Memory B cell (primary cell): Measurements from ENCODE around the gene LMTK2.
"Not testable (repeated sequence)": the region's sequence is repeated elsewhere in the genome, so short reads cannot be mapped to it uniquely, and the experiment has no call there.

ENCODE experiments used
- ATAC-seq: fragments of 150-1000 bp; cut with Tn5 transposase; 2 replicates; pipeline ENCODE4 v1.10.0; 2021; ENCODE audit warnings: low read depth, mild to moderate bottlenecking, moderate library complexity
- DNase-seq, 2 donors: peaks; one replicate each; pipeline ENCODE4 v3.0.0; 2022; ENCODE audit warnings: low spot score in 2 of 2
- H3K27ac Mint-ChIP-seq: one replicate; pipeline ENCODE4 v1.8.0; 2022; ENCODE audit warnings: mild to moderate bottlenecking, moderate library complexity, mixed read lengths
- H3K27me3 Mint-ChIP-seq: one replicate; pipeline ENCODE4 v1.8.0; 2022; ENCODE audit warnings: mixed read lengths
- H3K36me3 Mint-ChIP-seq: one replicate; pipeline ENCODE4 v1.8.0; 2022; ENCODE audit warnings: mild to moderate bottlenecking, mixed read lengths
- H3K4me1 Mint-ChIP-seq: one replicate; pipeline ENCODE4 v1.8.0; 2022; ENCODE audit warnings: mixed read lengths
- H3K4me3 Mint-ChIP-seq: one replicate; pipeline ENCODE4 v1.8.0; 2022; ENCODE audit warnings: mild to moderate bottlenecking, moderate library complexity, mixed read lengths
- H3K9me3 Mint-ChIP-seq: one replicate; pipeline ENCODE4 v1.8.0; 2022; ENCODE audit warnings: mixed read lengths

LMTK2 gene

DNA sequence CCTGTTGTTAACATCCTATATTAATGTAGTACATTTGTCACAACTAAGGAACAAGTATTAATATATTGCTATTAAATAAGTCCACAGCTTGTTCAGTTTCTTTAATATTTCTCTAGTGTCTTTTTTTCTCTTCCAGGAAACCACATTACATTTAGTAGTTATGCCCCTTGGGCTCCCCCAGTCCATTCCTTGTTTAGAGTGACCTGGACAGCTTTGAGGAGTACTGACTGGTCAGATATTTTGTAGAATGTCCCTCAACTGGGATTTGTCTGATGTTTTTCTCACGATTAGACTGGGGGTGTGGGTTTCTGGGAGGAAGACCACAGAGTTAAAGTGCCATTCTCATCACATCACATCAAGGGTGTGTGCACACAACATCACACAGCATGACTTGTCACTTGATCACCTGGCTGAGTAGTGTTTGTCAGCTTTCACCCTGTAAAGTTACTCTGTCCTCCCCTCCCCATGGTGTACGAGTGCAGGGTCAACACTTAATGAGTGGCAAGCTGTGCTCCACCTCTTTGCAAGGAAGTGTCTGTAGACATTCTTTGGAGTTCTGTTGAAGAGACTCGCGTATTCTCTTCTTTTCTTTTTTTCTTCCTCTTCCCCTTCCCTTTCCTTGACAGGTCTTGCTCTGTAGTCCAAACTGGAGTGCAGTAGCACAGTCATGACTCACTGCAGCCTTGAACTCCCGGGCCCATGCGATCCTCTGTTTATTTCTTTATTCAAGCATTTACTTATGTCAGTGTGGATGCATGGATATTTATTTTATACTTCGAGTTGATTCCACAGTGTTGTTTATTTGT is 10.2 kb downstream of the LMTK2 start:
- Mint-ChIP-seq H3K4me3 (no peak overlapping the region), H3K9me3 (no peaks in the 10 kb centered on the region)

DNA sequence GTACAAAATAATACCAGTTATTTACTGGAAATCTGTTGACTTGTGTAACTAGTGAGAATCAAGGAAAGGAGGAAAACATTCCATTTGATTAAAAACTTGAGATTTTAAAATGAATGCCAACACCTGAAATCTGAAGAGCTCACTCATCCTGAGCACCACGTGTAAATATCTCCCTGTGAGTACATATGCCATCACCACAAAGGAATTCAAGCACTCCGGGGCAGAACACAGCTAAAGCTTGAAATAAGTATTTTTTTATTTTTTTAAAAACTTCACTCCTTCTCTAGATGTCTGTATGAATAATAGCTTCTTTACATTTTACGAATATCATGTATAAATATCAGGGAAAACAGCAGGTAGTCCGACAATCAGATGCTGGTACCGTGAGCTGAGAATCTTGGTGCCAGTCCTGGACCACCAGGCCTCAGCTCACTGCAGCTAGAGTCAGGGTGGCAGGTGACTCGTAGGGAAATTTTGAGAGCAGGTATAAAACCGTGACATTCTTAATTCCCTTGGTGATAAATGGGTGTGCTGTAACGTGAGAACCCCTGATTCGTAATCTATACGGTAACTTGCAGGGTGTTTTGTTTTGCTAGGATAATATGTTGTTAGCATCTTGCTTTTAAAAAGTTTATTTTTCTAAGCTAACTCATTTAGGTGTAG is 12.7 kb downstream of the LMTK2 start:
- Mint-ChIP-seq H3K36me3 (peaks cover 24% of the 10 kb centered on the region), H3K27me3 (peaks cover 12% of the 10 kb centered on the region), H3K4me3 (no peak overlapping the region), H3K27ac (no peak overlapping the region), H3K4me1 (peaks cover 12% of the 10 kb centered on the region), H3K9me3 (no peaks in the 10 kb centered on the region)
- ATAC-seq (no peak), DNase-seq (no peak)

More for the DNA sequence above, 10.2 kb downstream of the LMTK2 start:
- ATAC-seq = no peak
- no peak for DNase-seq
- peaks cover 13% of the 10 kb centered on the region for H3K4me1 Mint-ChIP-seq
- H3K27ac Mint-ChIP-seq = no peak overlapping the region
- H3K36me3 Mint-ChIP-seq = peaks cover 19% of the 10 kb centered on the region
- peaks cover 5% of the 10 kb centered on the region for H3K27me3 Mint-ChIP-seq

- H3K27ac Mint-ChIP-seq = no peak overlapping the region
- peaks cover 14% of the 10 kb centered on the region for H3K27me3 Mint-ChIP-seq
Observed at GRCh38 chr7:98120559-98120958, 13.9 kb downstream of the LMTK2 start.

DNA sequence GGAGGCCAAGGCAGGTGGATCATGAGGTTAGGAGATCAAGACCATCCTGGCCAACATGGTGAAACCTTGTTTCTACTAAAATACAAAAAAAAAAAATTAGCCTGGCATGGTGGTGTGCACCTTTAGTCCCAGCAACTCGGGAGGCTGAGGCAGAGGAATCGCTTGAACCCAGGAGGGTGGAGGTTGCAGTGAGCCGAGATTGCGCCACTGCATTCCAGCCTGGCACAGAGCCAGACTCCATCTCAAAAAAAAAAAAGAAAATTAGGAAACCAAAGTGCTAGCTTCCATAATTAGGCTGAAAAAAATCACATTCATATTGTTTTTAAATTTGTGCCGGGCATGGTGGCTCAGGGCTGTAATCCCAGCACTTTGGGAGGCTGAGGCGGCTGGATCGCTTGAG is 14.7 kb downstream of the LMTK2 start:
- ATAC-seq, H3K4me3 Mint-ChIP-seq, DNase-seq, H3K9me3 Mint-ChIP-seq, H3K27ac Mint-ChIP-seq, H3K4me1 Mint-ChIP-seq: not testable (repeated sequence)
- H3K36me3 Mint-ChIP-seq = peaks cover 21% of the 10 kb centered on the region
- peaks cover 15% of the 10 kb centered on the region for H3K27me3 Mint-ChIP-seq

More at GRCh38 chr7:98120559-98120958, 13.9 kb downstream of the LMTK2 start:
- Mint-ChIP-seq H3K9me3 (no peaks in the 10 kb centered on the region), H3K4me3 (no peak overlapping the region), H3K4me1 (peaks cover 8% of the 10 kb centered on the region), H3K36me3 (peaks cover 21% of the 10 kb centered on the region)
- DNase-seq (no peak), ATAC-seq (no peak)

GRCh38 chr7:98123365-98123696 is 16.7 kb downstream of the LMTK2 start:
- Mint-ChIP-seq H3K27ac (no peak overlapping the region), H3K4me3 (no peak overlapping the region), H3K9me3 (no peaks in the 10 kb centered on the region), H3K4me1 (peaks cover 5% of the 10 kb centered on the region), H3K27me3 (peaks cover 24% of the 10 kb centered on the region), H3K36me3 (peaks cover 25% of the 10 kb centered on the region)
- ATAC-seq (no peak), DNase-seq (no peak)

DNA sequence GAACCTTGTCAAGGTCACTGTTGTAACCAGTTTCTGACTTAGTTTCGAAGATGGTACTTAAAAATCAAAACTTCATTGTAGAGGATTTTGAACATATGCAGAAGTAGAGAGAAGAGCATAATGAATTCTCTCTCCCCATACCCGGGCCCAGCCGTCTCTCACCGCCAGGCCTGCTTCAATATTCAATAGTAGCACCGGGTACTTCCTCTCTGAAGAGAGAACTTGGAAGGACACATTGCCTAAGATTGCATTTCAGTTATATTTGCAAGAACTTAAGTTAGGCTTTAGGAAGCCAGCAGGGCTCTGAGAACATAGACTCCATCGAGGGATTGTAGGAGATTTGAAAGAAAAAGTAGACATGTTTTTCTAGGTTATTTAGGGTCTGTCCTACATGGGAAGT is 19.1 kb downstream of the LMTK2 start:
- Mint-ChIP-seq H3K27ac (no peak overlapping the region), H3K4me1 (peaks cover 15% of the 10 kb centered on the region), H3K4me3 (no peak overlapping the region), H3K36me3 (peaks cover 22% of the 10 kb centered on the region), H3K27me3 (peaks cover 29% of the 10 kb centered on the region), H3K9me3 (no peaks in the 10 kb centered on the region)
- ATAC-seq = no peak
- no peak for DNase-seq

GRCh38 chr7:98126311-98127142 is 19.9 kb downstream of the LMTK2 start:
- peaks cover 32% of the 10 kb centered on the region for H3K27me3 Mint-ChIP-seq
- ATAC-seq (no peak), DNase-seq (no peak)
- no peak overlapping the region for H3K27ac Mint-ChIP-seq
- no peak overlapping the region for H3K4me3 Mint-ChIP-seq
- peaks cover 22% of the 10 kb centered on the region for H3K36me3 Mint-ChIP-seq
- no peaks in the 10 kb centered on the region for H3K9me3 Mint-ChIP-seq
- peaks cover 21% of the 10 kb centered on the region for H3K4me1 Mint-ChIP-seq

DNA sequence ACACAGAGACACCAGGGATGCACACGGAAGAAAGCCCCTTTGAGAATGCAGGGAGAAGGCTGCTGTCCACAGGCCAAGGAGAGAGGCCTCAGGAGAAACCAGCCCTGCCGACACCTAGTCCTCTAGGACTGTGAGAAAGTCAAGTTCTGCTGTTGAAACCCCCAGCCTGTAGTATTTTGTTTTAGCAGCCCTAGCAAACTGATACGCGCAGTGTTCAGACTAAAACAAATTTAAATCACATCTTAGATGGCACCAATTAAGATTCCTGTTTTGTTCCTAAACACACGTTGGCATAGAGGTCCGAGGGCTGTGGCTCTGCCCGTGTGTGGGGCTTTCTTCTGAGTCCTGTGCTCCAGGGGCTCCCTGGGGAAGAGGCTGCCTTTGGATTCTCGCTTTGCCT is 21.7 kb downstream of the LMTK2 start:
- Mint-ChIP-seq H3K27me3 (peaks cover 30% of the 10 kb centered on the region), H3K4me3 (no peak overlapping the region), H3K36me3 (peaks cover 17% of the 10 kb centered on the region), H3K4me1 (peaks cover 30% of the 10 kb centered on the region), H3K9me3 (no peaks in the 10 kb centered on the region), H3K27ac (no peak overlapping the region)
- ATAC-seq = no peak
- no peak for DNase-seq

GRCh38 chr7:98130959-98131358 is 24.3 kb downstream of the LMTK2 start:
- ATAC-seq = no peak
- Mint-ChIP-seq H3K4me3 (no peak overlapping the region), H3K36me3 (peaks cover 8% of the 10 kb centered on the region), H3K27me3 (peaks cover 27% of the 10 kb centered on the region), H3K4me1 (peaks cover 44% of the 10 kb centered on the region), H3K27ac (no peak overlapping the region), H3K9me3 (no peaks in the 10 kb centered on the region)
- DNase-seq = no peak

- no peak overlapping the region for H3K27ac Mint-ChIP-seq
- H3K27me3 Mint-ChIP-seq = peaks cover 22% of the 10 kb centered on the region
- ATAC-seq (peak; percentile 74), DNase-seq (peak; percentile 17 to 50)
- H3K36me3 Mint-ChIP-seq = peaks cover 4% of the 10 kb centered on the region
- no peaks in the 10 kb centered on the region for H3K9me3 Mint-ChIP-seq
- peak overlapping the region; percentile 33 for H3K4me3 Mint-ChIP-seq
- peaks cover 55% of the 10 kb centered on the region for H3K4me1 Mint-ChIP-seq
Observed at GRCh38 chr7:98133181-98133580, 26.5 kb downstream of the LMTK2 start.

- peaks cover 55% of the 10 kb centered on the region for H3K4me1 Mint-ChIP-seq
- peaks cover 4% of the 10 kb centered on the region for H3K36me3 Mint-ChIP-seq
- no peaks in the 10 kb centered on the region for H3K9me3 Mint-ChIP-seq
- H3K4me3 Mint-ChIP-seq = no peak overlapping the region
- DNase-seq = no peak
- H3K27ac Mint-ChIP-seq = no peak overlapping the region
- H3K27me3 Mint-ChIP-seq = peaks cover 20% of the 10 kb centered on the region
- ATAC-seq = no peak
Observed at GRCh38 chr7:98133621-98134303, 27.1 kb downstream of the LMTK2 start.

DNA sequence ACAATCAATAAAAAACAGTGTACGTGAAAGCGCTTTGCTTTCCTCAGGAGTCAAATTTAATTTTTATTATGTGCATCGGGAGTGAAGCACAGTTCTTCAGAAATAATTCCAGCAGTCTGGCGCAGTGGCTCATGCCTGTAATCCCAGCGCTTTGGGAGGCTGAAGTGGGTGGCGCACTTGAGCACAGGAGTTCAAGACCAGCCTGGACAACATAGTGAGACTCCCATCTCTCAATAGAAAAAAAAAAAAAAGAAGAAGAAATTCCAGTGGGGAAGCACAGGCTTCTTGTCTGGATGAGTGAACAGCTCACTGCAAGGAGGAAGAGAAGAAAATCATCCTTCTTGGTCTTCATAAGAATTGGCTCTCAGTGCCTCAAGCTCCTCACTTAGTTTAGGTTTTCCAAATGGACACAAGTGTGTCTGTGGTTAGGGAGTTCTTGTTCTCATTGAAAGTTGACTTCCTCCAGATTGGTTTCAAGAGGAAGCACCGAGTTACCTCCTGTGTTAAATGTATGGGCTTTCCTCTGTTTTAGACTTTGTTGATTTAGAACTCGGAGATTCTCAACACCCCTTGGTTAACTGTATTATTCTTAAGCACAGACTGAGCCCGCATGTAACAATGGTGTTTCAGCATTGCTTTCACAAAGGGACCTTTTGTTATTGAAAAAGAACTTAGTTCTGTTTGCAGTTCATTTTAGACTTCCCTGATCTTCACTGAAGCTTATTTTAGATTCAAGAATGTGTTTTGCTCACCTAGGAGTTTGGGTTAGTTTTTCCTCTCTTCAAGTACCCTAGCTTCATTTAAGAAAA is 28.0 kb downstream of the LMTK2 start:
- H3K9me3 Mint-ChIP-seq = no peaks in the 10 kb centered on the region
- H3K27ac Mint-ChIP-seq = no peak overlapping the region
- H3K36me3 Mint-ChIP-seq = peaks cover 11% of the 10 kb centered on the region
- DNase-seq (no peak), ATAC-seq (no peak)
- peaks cover 21% of the 10 kb centered on the region for H3K27me3 Mint-ChIP-seq
- H3K4me1 Mint-ChIP-seq = peaks cover 54% of the 10 kb centered on the region
- H3K4me3 Mint-ChIP-seq = no peak overlapping the region

- H3K27me3 Mint-ChIP-seq = peaks cover 17% of the 10 kb centered on the region
- peaks cover 44% of the 10 kb centered on the region for H3K4me1 Mint-ChIP-seq
- ATAC-seq (no peak), DNase-seq (no peak)
- H3K9me3 Mint-ChIP-seq = no peaks in the 10 kb centered on the region
- H3K27ac Mint-ChIP-seq = no peak overlapping the region
- no peak overlapping the region for H3K4me3 Mint-ChIP-seq
- peaks cover 14% of the 10 kb centered on the region for H3K36me3 Mint-ChIP-seq
Observed at GRCh38 chr7:98135984-98136383, 29.3 kb downstream of the LMTK2 start.
